Osteocyte (in vitro differentiated cells): Measurements from ENCODE around the gene CDKN1C. TPM values are rescaled to one million over a fixed set of nuclear protein-coding genes. Genes with fewer than 3 reads are reported as not detected.

Experiments used
- DNase-seq: peaks from one replicate; pipeline ENCODE4 v3.0.0; 2021; ENCODE audit warnings: mixed read lengths; ENCODE audit not compliant: unreplicated experiment; ENCODE audit errors: extremely low spot score
- H3K27ac Mint-ChIP-seq: one replicate; pipeline ENCODE4 v1.8.0; 2021; ENCODE audit warnings: mild to moderate bottlenecking, mixed read lengths; ENCODE audit not compliant: unreplicated experiment
- H3K27me3 Mint-ChIP-seq: one replicate; pipeline ENCODE4 v1.8.0; 2021; ENCODE audit warnings: mixed read lengths; ENCODE audit not compliant: unreplicated experiment
- H3K36me3 Mint-ChIP-seq: one replicate; pipeline ENCODE4 v1.8.0; 2021; ENCODE audit warnings: mixed read lengths; ENCODE audit not compliant: unreplicated experiment
- H3K4me1 Mint-ChIP-seq: one replicate; pipeline ENCODE4 v1.8.0; 2021; ENCODE audit warnings: mixed read lengths; ENCODE audit not compliant: unreplicated experiment
- H3K4me3 Mint-ChIP-seq: one replicate; pipeline ENCODE4 v1.8.0; 2021; ENCODE audit warnings: mild to moderate bottlenecking, moderate library complexity, mixed read lengths; ENCODE audit not compliant: unreplicated experiment
- H3K9me3 Mint-ChIP-seq: one replicate; pipeline ENCODE4 v1.8.0; 2021; ENCODE audit warnings: mixed read lengths; ENCODE audit not compliant: unreplicated experiment
- CTCF ChIP-seq: fragments of 200-600 bp; sonication (generic); IDR thresholded peaks from 2 replicates; pipeline ENCODE4 v1.5.0; 2021; ENCODE audit warnings: antibody characterized with exemption, mild to moderate bottlenecking, moderate library complexity
- total RNA-seq: library from RNA; stranded (reverse); gene quantifications from 2 replicates; pipeline ENCODE4 v1.2.1, GENCODE V29; 2021

Gene CDKN1C
- total RNA-seq, 1 donor from 2014 or later = 19.2 TPM

GRCh38 chr11:2919188-2919587 is 33.6 kb upstream of the CDKN1C start:
- H3K4me1 Mint-ChIP-seq = peaks cover 10% of the 10 kb centered on the region
- no peak overlapping the region for H3K27ac Mint-ChIP-seq
- H3K9me3 Mint-ChIP-seq = no peaks in the 10 kb centered on the region
- H3K36me3 Mint-ChIP-seq = no peaks in the 10 kb centered on the region
- no peak for DNase-seq
- no peak for TF ChIP-seq CTCF
- no peak overlapping the region for H3K4me3 Mint-ChIP-seq
- no peaks in the 10 kb centered on the region for H3K27me3 Mint-ChIP-seq

GRCh38 chr11:2917842-2918490 is 32.4 kb upstream of the CDKN1C start:
- no peak for TF ChIP-seq CTCF

GRCh38 chr11:2916892-2917645 is 31.5 kb upstream of the CDKN1C start:
- Mint-ChIP-seq H3K4me1 (peaks cover 18% of the 10 kb centered on the region), H3K36me3 (no peaks in the 10 kb centered on the region), H3K27ac (no peak overlapping the region), H3K9me3 (no peaks in the 10 kb centered on the region), H3K27me3 (no peaks in the 10 kb centered on the region), H3K4me3 (no peak overlapping the region)
- no peak for DNase-seq
- TF ChIP-seq CTCF = no peak

More at GRCh38 chr11:2917842-2918490, 32.4 kb upstream of the CDKN1C start:
- no peak for DNase-seq
- Mint-ChIP-seq H3K4me1 (peaks cover 13% of the 10 kb centered on the region), H3K9me3 (no peaks in the 10 kb centered on the region), H3K36me3 (no peaks in the 10 kb centered on the region), H3K27me3 (no peaks in the 10 kb centered on the region), H3K27ac (no peak overlapping the region), H3K4me3 (no peak overlapping the region)

- no peak for DNase-seq
- Mint-ChIP-seq H3K4me3 (no peak overlapping the region), H3K27me3 (no peaks in the 10 kb centered on the region), H3K27ac (no peak overlapping the region), H3K9me3 (no peaks in the 10 kb centered on the region), H3K4me1 (peaks cover 23% of the 10 kb centered on the region), H3K36me3 (no peaks in the 10 kb centered on the region)
- no peak for TF ChIP-seq CTCF
Measured at GRCh38 chr11:2916114-2916891, 30.7 kb upstream of the CDKN1C start.

- no peak for DNase-seq
- Mint-ChIP-seq H3K4me3 (no peak overlapping the region), H3K27ac (no peak overlapping the region), H3K27me3 (no peaks in the 10 kb centered on the region), H3K4me1 (peaks cover 22% of the 10 kb centered on the region), H3K9me3 (no peaks in the 10 kb centered on the region), H3K36me3 (no peaks in the 10 kb centered on the region)
- no peak for TF ChIP-seq CTCF
Measured at GRCh38 chr11:2915473-2915872, 29.9 kb upstream of the CDKN1C start.
